Pulmonary artery endothelial cell (primary cell): Measurements from ENCODE around the gene CEP170B. TPM values are rescaled to one million over a fixed set of nuclear protein-coding genes. Genes with fewer than 3 reads are reported as not detected.
"Not testable (repeated sequence)": the region's sequence is repeated elsewhere in the genome, so short reads cannot be mapped to it uniquely, and the experiment has no call there.

Source experiments
- DNase-seq: peaks from one replicate; pipeline ENCODE4 v3.0.0-alpha.2; 2011; ENCODE audit warnings: low read depth, low spot score
- total RNA-seq: library from RNA; depleted of rRNA; stranded (reverse); fragments of >200 nt; gene quantifications from 2 replicates; pipeline ENCODE4 v1.2.3, GENCODE V29; 2014

The CEP170B gene
- total RNA-seq, 1 donor from 2014 or later = 17.1 TPM

- DNase-seq = no peak
Observed at GRCh38 chr14:104843442-104844305, 21.4 kb upstream of the CEP170B start.

GRCh38 chr14:104844306-104845032, 20.6 kb upstream of the CEP170B start:
- DNase-seq = no peak

- no peak for DNase-seq
Observed at GRCh38 chr14:104845033-104845666, 19.9 kb upstream of the CEP170B start.

- no peak for DNase-seq
Observed at GRCh38 chr14:104845834-104846441, 19.1 kb upstream of the CEP170B start.

- no peak for DNase-seq
Observed at GRCh38 chr14:104852280-104852663, 12.8 kb upstream of the CEP170B start.

GRCh38 chr14:104855532-104856090, 9.5 kb upstream of the CEP170B start:
- DNase-seq = no peak

GRCh38 chr14:104856157-104856868, 8.8 kb upstream of the CEP170B start:
- DNase-seq = no peak

GRCh38 chr14:104856869-104857860, 7.9 kb upstream of the CEP170B start:
- no peak for DNase-seq

GRCh38 chr14:104857931-104858330, 7.1 kb upstream of the CEP170B start:
- DNase-seq = not testable (repeated sequence)

GRCh38 chr14:104858811-104859426, 6.1 kb upstream of the CEP170B start:
- no peak for DNase-seq

GRCh38 chr14:104859900-104860299, 5.2 kb upstream of the CEP170B start:
- no peak for DNase-seq

- no peak for DNase-seq
Observed at GRCh38 chr14:104860414-104860813, 4.7 kb upstream of the CEP170B start.

GRCh38 chr14:104863131-104863862, 1.8 kb upstream of the CEP170B start:
- no peak for DNase-seq

- no peak for DNase-seq
Observed at GRCh38 chr14:104863923-104864266, 1.2 kb upstream of the CEP170B start.

- no peak for DNase-seq
Observed at GRCh38 chr14:104864267-104865080, 594 bp upstream of the CEP170B start.

GRCh38 chr14:104865631-104866441, 768 bp downstream of the CEP170B start:
- peak; percentile 13 for DNase-seq
